ENCODE measurements around the gene ZFYVE28. TPM values are rescaled to one million over a fixed set of nuclear protein-coding genes. Genes with fewer than 3 reads are reported as not detected.

Gene ZFYVE28
- polyA plus RNA-seq, 1 of the 3 experiments (the other 2 are of a cell fraction) = 3.2 TPM

- no peak for TF ChIP-seq REST (IDR thresholded peaks at IDR 0.05; ENCODE audit: low read depth, low read length)
- no peak for TF ChIP-seq SIN3A (IDR thresholded peaks at IDR 0.05; ENCODE audit: borderline replicate concordance, low read depth, low read length)
- TF ChIP-seq RAD21 (IDR thresholded peaks at IDR 0.05; ENCODE audit: low read length) = no peak
- TF ChIP-seq, protein P1, sequence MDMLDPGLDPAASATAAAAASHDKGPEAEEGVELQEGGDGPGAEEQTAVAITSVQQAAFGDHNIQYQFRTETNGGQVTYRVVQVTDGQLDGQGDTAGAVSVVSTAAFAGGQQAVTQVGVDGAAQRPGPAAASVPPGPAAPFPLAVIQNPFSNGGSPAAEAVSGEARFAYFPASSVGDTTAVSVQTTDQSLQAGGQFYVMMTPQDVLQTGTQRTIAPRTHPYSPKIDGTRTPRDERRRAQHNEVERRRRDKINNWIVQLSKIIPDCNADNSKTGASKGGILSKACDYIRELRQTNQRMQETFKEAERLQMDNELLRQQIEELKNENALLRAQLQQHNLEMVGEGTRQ (IDR thresholded peaks at IDR 0.05; ENCODE audit: borderline replicate concordance, low read depth, low read length) = no peak
- TF ChIP-seq JUND (IDR thresholded peaks at IDR 0.05) = no peak
- TF ChIP-seq EZH2phosphoT487 (IDR thresholded peaks at IDR 0.05; ENCODE audit: borderline replicate concordance, low read depth) = no peak
- TF ChIP-seq FOXM1 (IDR thresholded peaks at IDR 0.05; ENCODE audit: low read depth) = no peak
- TF ChIP-seq ELF1 (IDR thresholded peaks at IDR 0.05) = no peak
Observed at GRCh38 chr4:2256781-2257191, 161.7 kb downstream of the ZFYVE28 start (continued).

DNA sequence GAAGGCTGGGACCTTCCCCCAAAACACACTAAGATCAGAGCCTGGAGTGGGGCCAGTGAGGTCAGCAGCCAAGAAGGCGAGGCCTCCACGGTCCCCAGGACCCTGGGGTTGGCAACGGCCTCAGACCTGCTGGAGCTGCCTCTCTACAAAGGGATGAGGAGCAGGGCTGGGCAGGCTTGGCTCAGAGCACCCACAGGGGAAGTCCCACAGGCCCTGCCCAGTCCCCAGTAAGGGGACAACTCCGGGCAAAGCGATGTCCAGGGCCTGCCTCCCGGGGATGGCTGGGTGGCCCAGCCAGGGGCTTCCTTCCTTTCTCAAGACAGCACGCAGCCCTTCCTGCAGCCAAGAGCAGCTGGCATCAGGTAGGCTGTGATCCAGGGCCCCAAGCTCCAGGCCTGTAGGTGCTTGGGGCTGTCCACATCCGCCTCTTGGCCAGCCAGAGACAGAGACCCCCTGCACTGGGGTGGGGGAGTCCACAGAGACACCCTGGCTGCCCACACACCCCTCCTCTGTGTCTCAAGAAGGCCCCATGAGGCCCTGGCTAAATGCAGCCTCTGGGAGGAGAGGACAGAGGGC lies 162.2 kb downstream of the ZFYVE28 start:
- no peaks in the 10 kb centered on the region for H3F3A ChIP-seq (replicated peaks; ENCODE audit: insufficient read depth)
- peaks cover 46% of the 10 kb centered on the region for H3K79me2 ChIP-seq (ENCODE audit: insufficient read depth)
- H3K4me2 ChIP-seq = no peak overlapping the region
- H3K9me3 ChIP-seq = no peaks in the 10 kb centered on the region
- WGBS (ENCODE audit: low lambda C conversion rate) = 100% methylated on average over 1 of the region's 8 CpGs
- H3K9ac ChIP-seq = no peak overlapping the region
- ChIA-PET CTCF (no interaction called here), POLR2A (no interaction called here)
- no peaks in the 10 kb centered on the region for H3K27me3 ChIP-seq (ENCODE audit: insufficient read depth)
- H3K9me2 ChIP-seq = no peaks in the 10 kb centered on the region
- no peak overlapping the region for H3K4me3 ChIP-seq (ENCODE audit: low read depth in 2 of 2, low read length in 1 of 2)
- peaks cover 78% of the 10 kb centered on the region for H4K20me1 ChIP-seq (ENCODE audit: insufficient read depth)
- H3K4me1 ChIP-seq (ENCODE audit: control insufficient read depth in 1 of 2, insufficient read depth in 2 of 2, low read depth in 1 of 2, low read length in 1 of 2) = peaks cover 5 to 54% of the 10 kb centered on the region in 2 experiments; a peak in 2 of 4 replicates
- H2AFZ ChIP-seq (ENCODE audit: low read depth) = no peak overlapping the region
- H3K36me3 ChIP-seq (replicated peaks in 1 of 2; ENCODE audit: control insufficient read depth in 1 of 2, insufficient read depth in 2 of 2, low read length in 1 of 2) = peaks cover 0 to 54% of the 10 kb centered on the region in 2 experiments
- H3K27ac ChIP-seq (ENCODE audit: low read depth in 2 of 2, low read length in 1 of 2) = no peak overlapping the region; a peak in 1 of 4 replicates
- peak; percentile 24 for DNase-seq
- TF ChIP-seq POLR2AphosphoS5 (IDR thresholded peaks at IDR 0.05; ENCODE audit: low read depth, low read length) = no peak
- TF ChIP-seq NRF1 (IDR thresholded peaks at IDR 0.05; ENCODE audit: low read depth, low read length) = no peak
- TF ChIP-seq FOXJ3 (CRISPR knock-in tag; IDR thresholded peaks at IDR 0.05) = no peak
- no peak for TF ChIP-seq GATA2 (CRISPR knock-in tag; IDR thresholded peaks at IDR 0.05)
- TF ChIP-seq, protein P2, sequence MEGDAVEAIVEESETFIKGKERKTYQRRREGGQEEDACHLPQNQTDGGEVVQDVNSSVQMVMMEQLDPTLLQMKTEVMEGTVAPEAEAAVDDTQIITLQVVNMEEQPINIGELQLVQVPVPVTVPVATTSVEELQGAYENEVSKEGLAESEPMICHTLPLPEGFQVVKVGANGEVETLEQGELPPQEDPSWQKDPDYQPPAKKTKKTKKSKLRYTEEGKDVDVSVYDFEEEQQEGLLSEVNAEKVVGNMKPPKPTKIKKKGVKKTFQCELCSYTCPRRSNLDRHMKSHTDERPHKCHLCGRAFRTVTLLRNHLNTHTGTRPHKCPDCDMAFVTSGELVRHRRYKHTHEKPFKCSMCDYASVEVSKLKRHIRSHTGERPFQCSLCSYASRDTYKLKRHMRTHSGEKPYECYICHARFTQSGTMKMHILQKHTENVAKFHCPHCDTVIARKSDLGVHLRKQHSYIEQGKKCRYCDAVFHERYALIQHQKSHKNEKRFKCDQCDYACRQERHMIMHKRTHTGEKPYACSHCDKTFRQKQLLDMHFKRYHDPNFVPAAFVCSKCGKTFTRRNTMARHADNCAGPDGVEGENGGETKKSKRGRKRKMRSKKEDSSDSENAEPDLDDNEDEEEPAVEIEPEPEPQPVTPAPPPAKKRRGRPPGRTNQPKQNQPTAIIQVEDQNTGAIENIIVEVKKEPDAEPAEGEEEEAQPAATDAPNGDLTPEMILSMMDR (IDR thresholded peaks at IDR 0.05) = no peak
- no peak for TF ChIP-seq YY1 (IDR thresholded peaks at IDR 0.05; ENCODE audit: low read depth)
- TF ChIP-seq MXI1 (IDR thresholded peaks at IDR 0.05; ENCODE audit: low read depth, low read length) = no peak
- TF ChIP-seq, protein P3, sequence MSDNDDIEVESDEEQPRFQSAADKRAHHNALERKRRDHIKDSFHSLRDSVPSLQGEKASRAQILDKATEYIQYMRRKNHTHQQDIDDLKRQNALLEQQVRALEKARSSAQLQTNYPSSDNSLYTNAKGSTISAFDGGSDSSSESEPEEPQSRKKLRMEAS (IDR thresholded peaks at IDR 0.05; ENCODE audit: low read depth) = no peak
- no peak for TF ChIP-seq JUND (IDR thresholded peaks at IDR 0.05)
- no peak for TF ChIP-seq TAF1 (IDR thresholded peaks at IDR 0.05; ENCODE audit: borderline replicate concordance, low read depth, low read length)
- TF ChIP-seq, protein P4, sequence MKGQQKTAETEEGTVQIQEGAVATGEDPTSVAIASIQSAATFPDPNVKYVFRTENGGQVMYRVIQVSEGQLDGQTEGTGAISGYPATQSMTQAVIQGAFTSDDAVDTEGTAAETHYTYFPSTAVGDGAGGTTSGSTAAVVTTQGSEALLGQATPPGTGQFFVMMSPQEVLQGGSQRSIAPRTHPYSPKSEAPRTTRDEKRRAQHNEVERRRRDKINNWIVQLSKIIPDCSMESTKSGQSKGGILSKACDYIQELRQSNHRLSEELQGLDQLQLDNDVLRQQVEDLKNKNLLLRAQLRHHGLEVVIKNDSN (IDR thresholded peaks at IDR 0.05; ENCODE audit: borderline replicate concordance, low read depth) = no peak
- TF ChIP-seq RCOR1 (IDR thresholded peaks at IDR 0.05; ENCODE audit: low read length) = no peak
- TF ChIP-seq CHD2 (IDR thresholded peaks at IDR 0.05; ENCODE audit: low read length, partially characterized antibody) = no peak
- no peak for TF ChIP-seq SMC3 (IDR thresholded peaks at IDR 0.05; ENCODE audit: low read depth, low read length)
- TF ChIP-seq RFX5 (IDR thresholded peaks at IDR 0.05; ENCODE audit: low read length) = no peak
- TF ChIP-seq GABPA (IDR thresholded peaks at IDR 0.05; ENCODE audit: low read depth) = no peak
- TF ChIP-seq RAD21 (IDR thresholded peaks at IDR 0.05; ENCODE audit: low read length) = no peak
- TF ChIP-seq EZH2phosphoT487 (IDR thresholded peaks at IDR 0.05; ENCODE audit: borderline replicate concordance, low read depth) = no peak

All from SK-N-SH (cell line).